GM19463 (cell line): Measurements from ENCODE around the gene TTC39A.
A peak's percentile ranks its signal among the peaks of the same experiment; 100 is the strongest.

Experiments used
- ATAC-seq: cut with Tn5 transposase; IDR thresholded peaks from one replicate; pipeline ENCODE4 v1.9.1; 2021; ENCODE audit warnings: mild to moderate bottlenecking, moderate library complexity; ENCODE audit not compliant: unreplicated experiment

The TTC39A gene

GRCh38 chr1:51299185-51299885 lies 31.0 kb downstream of the TTC39A start:
- no peak for ATAC-seq

- no peak for ATAC-seq
Observed at GRCh38 chr1:51298322-51298705, 32.0 kb downstream of the TTC39A start.

GRCh38 chr1:51297401-51298321 lies 32.7 kb downstream of the TTC39A start:
- ATAC-seq: no peak

- ATAC-seq: peak; percentile 58
Observed at GRCh38 chr1:51296383-51297357, 33.7 kb downstream of the TTC39A start.

GRCh38 chr1:51295926-51296325 lies 34.4 kb downstream of the TTC39A start:
- no peak for ATAC-seq

- no peak for ATAC-seq
Observed at GRCh38 chr1:51294566-51295184, 35.7 kb downstream of the TTC39A start.

GRCh38 chr1:51293898-51294515 lies 36.4 kb downstream of the TTC39A start:
- no peak for ATAC-seq

- no peak for ATAC-seq
Observed at GRCh38 chr1:51290489-51290847, 39.9 kb downstream of the TTC39A start.

- no peak for ATAC-seq
Observed at GRCh38 chr1:51289676-51290488, 40.5 kb downstream of the TTC39A start.

GRCh38 chr1:51288578-51288977 lies 41.8 kb downstream of the TTC39A start:
- ATAC-seq: no peak

GRCh38 chr1:51287966-51288365 lies 42.4 kb downstream of the TTC39A start:
- no peak for ATAC-seq

- ATAC-seq: peak; percentile 86
Observed at GRCh38 chr1:51285055-51285454, 45.3 kb downstream of the TTC39A start.

GRCh38 chr1:51284487-51284954 lies 45.8 kb downstream of the TTC39A start:
- peak; percentile 26 for ATAC-seq

- ATAC-seq: no peak
Observed at GRCh38 chr1:51283979-51284378, 46.4 kb downstream of the TTC39A start.

- ATAC-seq: no peak
Observed at GRCh38 chr1:51282605-51283004, 47.8 kb downstream of the TTC39A start.

GRCh38 chr1:51281807-51282206 lies 48.6 kb downstream of the TTC39A start:
- no peak for ATAC-seq

- no peak for ATAC-seq
Observed at GRCh38 chr1:51280321-51280978, 49.9 kb downstream of the TTC39A start.

- ATAC-seq: no peak
Observed at GRCh38 chr1:51276286-51276685, 54.1 kb downstream of the TTC39A start.

GRCh38 chr1:51274676-51275075 lies 55.7 kb downstream of the TTC39A start:
- ATAC-seq: no peak
